ENCODE data around the gene PREX1. TPM values are rescaled to one million over a fixed set of nuclear protein-coding genes. Genes with fewer than 3 reads are reported as not detected.

Gene PREX1
- total RNA-seq, result 17.3 and 20.0 TPM in 2 replicates

DNA sequence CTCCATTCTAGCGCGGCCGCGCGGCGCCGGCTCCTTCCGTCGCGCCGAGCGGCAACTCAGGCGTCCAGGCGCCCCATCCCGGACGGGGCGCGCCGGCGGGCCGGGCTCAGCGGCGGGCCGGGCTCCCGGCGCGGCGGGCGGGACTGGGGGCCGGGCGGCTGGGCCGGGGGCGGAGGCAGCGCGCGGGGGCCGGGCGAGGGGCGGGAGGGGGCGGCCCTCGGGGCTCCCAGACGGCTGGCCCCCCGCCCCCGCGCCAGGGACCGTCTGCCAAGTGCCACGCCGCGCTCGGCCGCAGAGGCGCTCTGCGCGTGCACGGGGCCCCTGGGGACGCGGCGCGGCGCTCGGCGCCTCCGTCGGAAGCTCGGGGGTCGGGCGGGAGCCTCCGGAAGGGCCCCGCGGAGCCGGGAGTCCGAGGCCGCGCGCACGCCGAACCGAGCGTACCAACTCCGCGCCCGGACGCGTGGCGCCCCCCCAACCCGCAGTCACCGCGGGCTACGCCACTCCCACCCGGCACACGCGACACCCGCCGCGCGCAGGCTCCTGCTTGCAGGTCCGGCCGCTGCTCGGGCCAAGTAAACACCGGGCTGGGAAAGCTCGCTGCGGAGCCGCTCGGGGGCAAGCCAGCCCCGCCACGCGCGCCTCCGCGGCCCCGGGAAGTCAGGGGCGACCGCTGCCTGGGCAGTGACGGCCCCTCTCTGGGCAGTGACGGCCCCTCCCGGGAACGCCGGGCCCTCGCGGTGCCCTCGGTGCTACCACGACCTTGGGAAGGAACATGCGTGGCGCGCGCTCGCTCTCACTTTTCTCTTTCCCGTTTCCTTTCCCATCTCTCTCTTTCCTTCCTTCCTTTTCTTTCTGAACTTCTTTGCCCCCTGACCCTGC lies at the start of gene PREX1:
Gene PREX1 (minus strand): TSS at position 145 of the 879 bp plus-strand sequence. CDS start 139 bp downstream, at position 6.

Other genes starting within 250 kb of the PREX1 start
- 22.2 and 24.3 TPM in 2 replicates for gene ARFGEF2, start 93.7 kb upstream of the PREX1 start, total RNA-seq
- 124 and 132 TPM in 2 replicates for gene CSE1L, start 218.3 kb upstream of the PREX1 start, total RNA-seq

All from myometrial cell (primary cell).